GM21360 (cell line): ENCODE results near the gene KMO.

ENCODE experiments used
- ATAC-seq: cut with Tn5 transposase; IDR thresholded peaks from one replicate; pipeline ENCODE4 v1.9.1; 2021; ENCODE audit warnings: mild to moderate bottlenecking, moderate library complexity; ENCODE audit not compliant: unreplicated experiment

The KMO gene

GRCh38 chr1:241536304-241536703, 4.1 kb downstream of the KMO start:
- ATAC-seq, result no peak

GRCh38 chr1:241536969-241537368, 4.8 kb downstream of the KMO start:
- no peak for ATAC-seq

GRCh38 chr1:241542199-241542907, 10.2 kb downstream of the KMO start:
- no peak for ATAC-seq

- no peak for ATAC-seq
Observed at GRCh38 chr1:241548008-241548407, 15.8 kb downstream of the KMO start.

GRCh38 chr1:241550318-241550717, 18.1 kb downstream of the KMO start:
- no peak for ATAC-seq

- peak; percentile 75 for ATAC-seq
Observed at GRCh38 chr1:241551759-241552638, 19.8 kb downstream of the KMO start.

GRCh38 chr1:241553886-241554592, 21.9 kb downstream of the KMO start:
- ATAC-seq, result no peak

- no peak for ATAC-seq
Observed at GRCh38 chr1:241555526-241555925, 23.3 kb downstream of the KMO start.

GRCh38 chr1:241557031-241557430, 24.9 kb downstream of the KMO start:
- ATAC-seq, result no peak

- no peak for ATAC-seq
Observed at GRCh38 chr1:241557551-241558193, 25.5 kb downstream of the KMO start.

- ATAC-seq, result no peak
Observed at GRCh38 chr1:241560146-241560848, 28.1 kb downstream of the KMO start.

- ATAC-seq, result no peak
Observed at GRCh38 chr1:241560849-241561187, 28.6 kb downstream of the KMO start.

- no peak for ATAC-seq
Observed at GRCh38 chr1:241569848-241570247, 37.7 kb downstream of the KMO start.

- ATAC-seq, result no peak
Observed at GRCh38 chr1:241574154-241574553, 42.0 kb downstream of the KMO start.

- no peak for ATAC-seq
Observed at GRCh38 chr1:241579434-241579833, 47.3 kb downstream of the KMO start.

GRCh38 chr1:241582921-241583321, 50.7 kb downstream of the KMO start:
- ATAC-seq, result no peak

GRCh38 chr1:241586905-241587512, 54.8 kb downstream of the KMO start:
- no peak for ATAC-seq

GRCh38 chr1:241589521-241589920, 57.3 kb downstream of the KMO start:
- ATAC-seq, result no peak

- ATAC-seq, result no peak
Observed at GRCh38 chr1:241590719-241591118, 58.5 kb downstream of the KMO start.

- ATAC-seq, result no peak
Observed at GRCh38 chr1:241591317-241591716, 59.1 kb downstream of the KMO start.
